TTC549 (cell line): ENCODE measurements around the gene NABP1.

Experiments used
- FAIRE-seq: peaks from 2 replicates; lab custom pipeline; 2012; peaks lifted over from hg19 to GRCh38; lab: Jason Lieb, UNC

The NABP1 gene

GRCh38 chr2:191710411-191710900 lies 32.5 kb downstream of the NABP1 start:
- FAIRE-seq: no peak

GRCh38 chr2:191711621-191712020 lies 33.7 kb downstream of the NABP1 start:
- FAIRE-seq: no peak

- no peak for FAIRE-seq
Observed at GRCh38 chr2:191713837-191714236, 35.9 kb downstream of the NABP1 start.

GRCh38 chr2:191714925-191715324 lies 37.0 kb downstream of the NABP1 start:
- no peak for FAIRE-seq

GRCh38 chr2:191715471-191715870 lies 37.5 kb downstream of the NABP1 start:
- no peak for FAIRE-seq

- FAIRE-seq: no peak
Observed at GRCh38 chr2:191719261-191719660, 41.3 kb downstream of the NABP1 start.

- no peak for FAIRE-seq
Observed at GRCh38 chr2:191719938-191720337, 42.0 kb downstream of the NABP1 start.

- no peak for FAIRE-seq
Observed at GRCh38 chr2:191721331-191721730, 43.4 kb downstream of the NABP1 start.

- no peak for FAIRE-seq
Observed at GRCh38 chr2:191724015-191724414, 46.1 kb downstream of the NABP1 start.

- no peak for FAIRE-seq
Observed at GRCh38 chr2:191728750-191729624, 51.1 kb downstream of the NABP1 start.

- FAIRE-seq: no peak
Observed at GRCh38 chr2:191730263-191730662, 52.3 kb downstream of the NABP1 start.
